ENCODE data around the gene PIPOX. TPM values are rescaled to one million over a fixed set of nuclear protein-coding genes. Genes with fewer than 3 reads are reported as not detected.
A peak's percentile ranks its signal among the peaks of the same experiment; 100 is the strongest.

The PIPOX gene
- total and polyA plus RNA-seq, 9 of the 15 experiments (the other 6 are each of a cell fraction or from before 2014, with no cell fraction given): 0.15 to 2.2 (median 0.58) TPM; not detected in 2

DNA sequence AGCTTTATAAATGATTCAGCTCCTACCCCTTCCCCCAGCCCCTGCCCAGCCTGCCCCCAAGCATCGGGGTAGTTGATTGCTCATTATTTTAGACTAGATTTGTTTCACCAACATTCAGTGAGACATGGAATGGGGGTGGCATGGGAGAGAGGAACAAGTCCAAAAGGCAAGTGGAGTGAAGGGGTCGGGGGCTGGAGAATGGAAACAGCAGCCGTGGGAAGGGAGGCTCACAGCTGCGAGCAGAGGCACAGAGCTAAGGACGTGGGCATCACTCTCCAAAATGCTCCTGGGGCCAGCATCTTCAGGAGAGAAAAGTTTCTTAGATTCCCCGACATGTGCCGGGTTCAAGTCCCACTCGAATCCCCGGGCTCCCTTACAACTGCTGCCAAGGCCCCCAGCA lies 19.3 kb downstream of the PIPOX start (continued):
- TF ChIP-seq ZFX (CRISPR knock-in tag; IDR thresholded peaks at IDR 0.05): no peak
- no peak for TF ChIP-seq MCM3 (IDR thresholded peaks at IDR 0.05)
- no peak for TF ChIP-seq GTF2B (IDR thresholded peaks at IDR 0.05; ENCODE audit: extremely low read depth, insufficient read length)
- no peak for TF ChIP-seq NFE2 (IDR thresholded peaks at IDR 0.05; ENCODE audit: low read depth)

- Histone ChIP-seq H3K79me2 (ENCODE audit: control insufficient read depth, insufficient read depth, low read length) (no peaks in the 10 kb centered on the region), H3K27ac (ENCODE audit: extremely low read depth, low read depth, low read length) (no peak overlapping the region), H3K9ac (ENCODE audit: insufficient read depth in 1 of 2, low read depth in 2 of 2, low read length in 2 of 2) (no peak overlapping the region), H3K36me3 (ENCODE audit: control insufficient read depth, insufficient read depth, low read length) (no peaks in the 10 kb centered on the region), H4K20me1 (replicated peaks; ENCODE audit: control insufficient read depth, insufficient read depth, low read length) (no peaks in the 10 kb centered on the region), H3K4me3 (no peak overlapping the region), H3K9me1 (ENCODE audit: control insufficient read depth, insufficient read depth, low read length) (no peaks in the 10 kb centered on the region), H3K4me2 (ENCODE audit: insufficient read depth, low read length) (no peak overlapping the region), H3K27me3 (ENCODE audit: control insufficient read depth in 2 of 2, insufficient read depth in 2 of 2, low read length in 2 of 2) (peaks cover 3 to 9% of the 10 kb centered on the region in 2 experiments; a peak in 3 of 5 replicates), H3K9me3 (replicated peaks; ENCODE audit: control insufficient read depth, insufficient read depth, low read depth, low read length) (no peaks in the 10 kb centered on the region), H3K4me1 (replicated peaks in 1 of 2; ENCODE audit: control insufficient read depth in 2 of 2, insufficient read depth in 2 of 2, low read length in 2 of 2) (peaks cover 2 to 6% of the 10 kb centered on the region in 2 experiments; a peak in 2 of 5 replicates), H2AFZ (ENCODE audit: low read depth, low read length) (no peak overlapping the region)
- DNase-seq (ENCODE audit: extremely low read depth in 1 of 4, low spot score in 3 of 4): no peak
- intact Hi-C loops (cut with micrococcal nuclease) (loop anchor here (5.0 kb wide), 1 partner anchor 337 kb away; the partner anchor contains the start of genes NEK8 and TLCD1), in situ Hi-C loops (cut with MboI) (no loop called here)
- ChIA-PET POLR2A (interaction anchor here (0.6 to 1.4 kb wide), 4 partner anchors 11 to 63 kb away, joined by 3 to 4 read pairs (median 3); no protein-coding TSS in a partner anchor), CTCF (ENCODE audit: low intra/inter-chr PET ratio) (no interaction called here)
- 21% methylated on average over 7 of the region's 7 CpGs for WGBS (ENCODE audit: insufficient coverage, low coverage, missing lambda C conversion rate)
- ATAC-seq: no peak
- no TSS peak for BruUV-seq (replicated peaks)
- FAIRE-seq: no peak
- TF ChIP-seq SPI1 (IDR thresholded peaks at IDR 0.05; ENCODE audit: borderline replicate concordance, low read depth, low read length) (peak; percentile 82; the same call in 1 of the 2 replicates), ATF7 (IDR thresholded peaks at IDR 0.05) (0 out of 2 replicates have a peak, but pooled peaks have one; percentile 24), ZNF140 (CRISPR knock-in tag; IDR thresholded peaks at IDR 0.05) (no peak)
These were observed 21.1 kb downstream of the PIPOX start for GRCh38 chr17:29063992-29064391.

Measured in K562 (cell line).